GM12878 (cell line): Measurements from ENCODE around the gene DLG4. TPM values are rescaled to one million over a fixed set of nuclear protein-coding genes. Genes with fewer than 3 reads are reported as not detected.

Experiments used
- ATAC-seq: fragments of 200-7000 bp; cut with Tn5 transposase; 3 replicates; pipeline ENCODE4 v1.9.1; 2020; ENCODE audit warnings: mild to moderate bottlenecking, moderate library complexity
- BruUV-seq: library from RNA; stranded (reverse); fragments of 400-500 nt; replicated peaks from 2 replicates; lab custom pipeline; 2021; lab: Mats Ljungman, UMichigan
- CTCF ChIA-PET: fragments of 300-600 bp; sonication (Branson Sonifier 250); formaldehyde crosslinking; extraction: SDS; loops from one replicate; lab custom pipeline; 2021; ENCODE audit warnings: inconsistent platforms; lab: Yijun Ruan, JAX
- POLR2A ChIA-PET: fragments of 350-600 bp; formaldehyde crosslinking; extraction: SDS; loops from one replicate; lab custom pipeline; 2021; ENCODE audit warnings: inconsistent platforms; lab: Charles Lee
- RAD21 ChIA-PET: fragments of 300-600 bp; sonication (Branson Sonifier 250); formaldehyde crosslinking; loops from one replicate; lab custom pipeline; 2023; ENCODE audit warnings: antibody characterized with exemption; ENCODE audit not compliant: unreplicated experiment; lab: Charles Lee
- SMC1A ChIA-PET: fragments of 300-600 bp; sonication (Branson Sonifier 250); formaldehyde crosslinking; loops from one replicate; lab custom pipeline; 2023; ENCODE audit not compliant: unreplicated experiment, uncharacterized antibody; lab: Charles Lee
- DNase-seq: peaks from one replicate; pipeline ENCODE4 v3.0.0-alpha.2; 2011; ENCODE audit warnings: low read depth, low spot score
- FAIRE-seq: peaks from 3 replicates; lab custom pipeline; 2011; peaks lifted over from hg19 to GRCh38; lab: Jason Lieb, UNC
- H2AFZ ChIP-seq: 2 replicates; pipeline ENCODE4 v1.6.0; 2011; ENCODE audit warnings: low read depth, low read length, control low read depth; ENCODE audit not compliant: control insufficient read depth
- H3K27ac ChIP-seq: 2 replicates; pipeline ENCODE4 v1.5.1; 2011; ENCODE audit warnings: control low read depth; ENCODE audit not compliant: control insufficient read depth, insufficient read depth
- H3K27me3 ChIP-seq, 2 experiments: replicated peaks in 1 of 2; 2 replicates each; pipeline versions ENCODE4 v1.6.0 to v1.6.1; 2011; ENCODE audit warnings: low read length in 1 of 2; ENCODE audit not compliant: control insufficient read depth in 2 of 2, insufficient read depth in 2 of 2
- H3K36me3 ChIP-seq, 2 experiments: 2 replicates each; pipeline ENCODE4 v1.5.1; 2011; ENCODE audit warnings: low read length in 1 of 2; ENCODE audit not compliant: control insufficient read depth in 2 of 2, insufficient read depth in 2 of 2
- H3K4me1 ChIP-seq: 2 replicates; pipeline ENCODE4 v1.6.1; 2011; ENCODE audit warnings: mild to moderate bottlenecking, low read length, moderate library complexity, mixed read lengths; ENCODE audit not compliant: control insufficient read depth, insufficient read depth
- H3K4me2 ChIP-seq: 2 replicates; pipeline ENCODE4 v1.6.0; 2011; ENCODE audit warnings: control low read depth; ENCODE audit not compliant: control insufficient read depth, insufficient read depth
- H3K4me3 ChIP-seq: fragments of 200-600 bp; sonication (generic); 2 replicates; pipeline ENCODE4 v1.5.1; 2016
- H3K79me2 ChIP-seq: 2 replicates; pipeline ENCODE4 v1.6.0; 2011; ENCODE audit warnings: low read length; ENCODE audit not compliant: control insufficient read depth, insufficient read depth
- H3K9ac ChIP-seq: 2 replicates; pipeline ENCODE4 v1.8.0; 2011; ENCODE audit warnings: low read length, control low read depth, mixed read lengths; ENCODE audit not compliant: control insufficient read depth, insufficient read depth
- H3K9me3 ChIP-seq: replicated peaks from 3 replicates; pipeline ENCODE4 v1.5.1; 2011; ENCODE audit warnings: mild to moderate bottlenecking, low read length; ENCODE audit not compliant: control insufficient read depth, insufficient read depth
- H4K20me1 ChIP-seq: 2 replicates; pipeline ENCODE4 v1.6.0; 2011; ENCODE audit not compliant: control insufficient read depth, insufficient read depth
- KAT2A ChIP-seq: conservative IDR thresholded peaks from 2 replicates; pipeline ENCODE4 v1.6.1; 2011; ENCODE audit warnings: low read depth, low read length; ENCODE audit not compliant: control insufficient read depth
- MAX ChIP-seq: IDR thresholded peaks from 2 replicates; pipeline ENCODE4 v1.6.1; 2012; ENCODE audit warnings: low read depth, low read length, improper control_type of control experiment
- RFX5 ChIP-seq: IDR thresholded peaks from 2 replicates; pipeline ENCODE4 v1.6.1; 2011; ENCODE audit warnings: low read depth, low read length, improper control_type of control experiment
- SIN3A ChIP-seq: IDR thresholded peaks from 2 replicates; pipeline ENCODE4 v1.6.1; 2012; ENCODE audit warnings: low read depth, low read length, improper control_type of control experiment
- SMARCA5 ChIP-seq: fragments of 450-650 bp; IDR thresholded peaks from 2 replicates; pipeline ENCODE4 v1.6.1; 2017; ENCODE audit warnings: mild to moderate bottlenecking
- SREBF1 ChIP-seq: IDR thresholded peaks from 2 replicates; pipeline ENCODE4 v1.6.1; 2012; ENCODE audit warnings: mild to moderate bottlenecking, low read length
- ZNF274 ChIP-seq: IDR thresholded peaks from one replicate; pipeline ENCODE4 v1.8.0; 2011; ENCODE audit not compliant: insufficient read length, insufficient read depth
- ZSCAN29 ChIP-seq: fragments of 450-650 bp; IDR thresholded peaks from 2 replicates; pipeline ENCODE4 v1.6.1; 2017; ENCODE audit warnings: mild to moderate bottlenecking, moderate library complexity
- WGBS: methylation state at CpG from one replicate; pipeline ENCODE4 v1.1.6; 2016; ENCODE audit warnings: low lambda C conversion rate; ENCODE audit not compliant: insufficient replicate concordance, insufficient coverage; ENCODE audit errors: missing lambda C conversion rate; 5-methylcytosine and 5-hydroxymethylcytosine counted together
- in situ Hi-C: fragments of 300-500 bp; cut with MboI; formaldehyde crosslinking; loops from 9 replicates; pipeline ENCODE4 v1.14.3; 2018; ENCODE audit warnings: mixed read lengths
- intact Hi-C: fragments of 100-400 bp; cut with micrococcal nuclease; formaldehyde crosslinking; loops from one replicate; pipeline ENCODE4 v1.14.2; 2022; ENCODE audit not compliant: unreplicated experiment
- polyA plus RNA-seq, 11 experiments: library from polyadenylated mRNA; depleted of rRNA in 4 of 11; unstranded in 6 of 11; stranded (reverse) in 5 of 11; fragments of >200 nt; fragmentation: Nextera tagmentation in 4 of 11; fragmentation: Illumina TruSeq in 1 of 11; extraction: Ambion mirVana in 4 of 11; extraction: Trizol in 1 of 11; gene quantifications; 1 replicate in 1 of 11; 2 replicates in 10 of 11; pipeline versions ENCODE4 v1.2.1 to v1.2.3, GENCODE V29; 2011 to 2016; ENCODE audit warnings: inconsistent platforms in 2 of 11, missing spikeins in 2 of 11, low read depth in 1 of 11
- total RNA-seq, 4 experiments: library from RNA; depleted of rRNA in 3 of 4; stranded (reverse); fragments of >200 nt in 3 of 4; fragmentation: Illumina TruSeq in 1 of 4; extraction: Trizol in 1 of 4; gene quantifications; 2 replicates each; pipeline versions ENCODE4 v1.2.1 to v1.2.3, GENCODE V29; 2013 to 2021

Gene DLG4
- total and polyA plus RNA-seq, 10 of the 15 experiments (the other 5 are each of a cell fraction or from before 2014, with no cell fraction given) = 0.07 to 4.1 (median 1.3) TPM

GRCh38 chr17:7176841-7177190 is 42.8 kb downstream of the DLG4 start (continued):
- TF ChIP-seq ZSCAN29 = no peak
- TF ChIP-seq SREBF1 = no peak

GRCh38 chr17:7176107-7176840 is 43.4 kb downstream of the DLG4 start:
- Histone ChIP-seq H3K4me2 (no peak overlapping the region), H3K4me1 (peaks cover 6% of the 10 kb centered on the region), H3K9ac (no peak overlapping the region), H3K79me2 (no peaks in the 10 kb centered on the region), H3K27ac (no peak overlapping the region), H3K9me3 (no peaks in the 10 kb centered on the region; the same call in 2 of the 3 replicates), H3K4me3 (no peak overlapping the region), H2AFZ (no peak overlapping the region), H4K20me1 (no peaks in the 10 kb centered on the region), H3K36me3 (no peaks in the 10 kb centered on the region), H3K27me3 (peaks cover 2 to 6% of the 10 kb centered on the region in 2 experiments; a peak in 3 of 4 replicates)
- ChIA-PET POLR2A (no interaction called here), CTCF (interaction anchor here (1.3 to 3.5 kb wide), 6 partner anchors 9 to 333 kb away, joined by 4 to 34 read pairs (median 6); no protein-coding TSS in a partner anchor), SMC1A (interaction anchor here (2.6 kb wide), 1 partner anchor 130 kb away, joined by 14 read pairs; no protein-coding TSS in a partner anchor), RAD21 (interaction anchor here (1.3 to 2.7 kb wide), 5 partner anchors 36 to 261 kb away, joined by 4 to 14 read pairs (median 6); no protein-coding TSS in a partner anchor)
- 100% methylated on average over 1 of the region's 1 CpG for WGBS
- intact Hi-C loops (loop anchor here (2.0 to 10.0 kb wide), 2 partner anchors 129 to 261 kb away; no protein-coding TSS in a partner anchor), in situ Hi-C loops (no loop called here)
- no TSS peak for BruUV-seq
- TF ChIP-seq SIN3A (no peak), ZNF274 (no peak), KAT2A (no peak), MAX (no peak), RFX5 (no peak), SMARCA5 (no peak)
- DNase-seq (no peak), ATAC-seq (no peak), FAIRE-seq (no peak)
